Stimulated activated CD8-positive, alpha-beta memory T cell treated with anti-CD3 and anti-CD28 coated beads, Interleukin-12 subunit alpha, Interleukin-12 subunit beta, amount 100 ng/mL, for 1 hour (primary cell): ENCODE measurements around the gene CCDC85A.

Experiments used
- DNase-seq: peaks from one replicate; pipeline ENCODE4 v3.0.0-alpha.2; 2020; ENCODE audit warnings: low read depth

The CCDC85A gene

DNA sequence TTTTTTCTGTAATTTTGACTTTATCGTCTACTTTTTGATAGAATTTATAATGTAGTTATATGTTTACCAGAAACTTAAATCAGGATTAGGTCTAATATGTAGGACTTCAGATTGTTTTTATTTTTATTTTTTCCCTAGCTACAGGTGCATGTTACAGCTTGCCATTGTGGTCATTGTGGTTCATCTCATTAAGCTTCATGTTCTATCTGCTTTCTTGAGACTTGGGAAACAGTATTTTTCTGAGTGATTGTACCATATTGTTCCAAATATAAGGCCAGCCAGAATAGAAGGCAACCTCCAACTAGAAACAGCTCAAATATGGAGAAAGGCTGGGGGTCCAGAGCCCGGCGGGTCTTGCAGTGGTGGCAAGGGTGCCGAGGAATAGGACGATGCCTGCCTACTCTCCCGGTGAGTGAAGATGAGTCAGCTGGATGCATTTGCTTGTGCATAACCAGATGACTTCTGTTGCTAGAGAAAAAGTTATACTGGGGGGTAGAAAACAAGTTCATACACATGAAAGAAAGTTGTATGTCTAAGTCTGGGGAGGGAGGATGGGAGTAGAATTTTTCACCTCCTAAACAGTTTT, 188.4 kb downstream of the CCDC85A start:
- DNase-seq: no peak

DNA sequence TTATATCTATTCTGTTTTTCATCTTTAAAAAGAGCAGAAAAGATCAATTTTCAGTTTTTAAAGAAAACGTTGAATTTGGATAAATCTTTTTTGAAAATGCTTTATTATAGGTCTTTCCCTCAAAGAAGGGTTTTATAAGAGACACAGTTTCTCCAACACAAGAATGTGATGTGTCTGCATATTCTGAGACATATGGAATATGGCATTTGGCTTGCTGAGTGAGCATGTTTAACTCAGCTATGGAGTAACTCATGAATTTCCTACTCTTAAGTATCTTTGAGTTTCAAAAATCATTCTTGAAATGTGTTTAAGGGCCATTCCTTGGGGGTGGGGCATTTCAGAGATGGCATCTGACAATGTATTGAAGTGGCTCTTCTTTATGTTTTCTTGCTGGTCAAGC, 191.5 kb downstream of the CCDC85A start:
- no peak for DNase-seq

DNA sequence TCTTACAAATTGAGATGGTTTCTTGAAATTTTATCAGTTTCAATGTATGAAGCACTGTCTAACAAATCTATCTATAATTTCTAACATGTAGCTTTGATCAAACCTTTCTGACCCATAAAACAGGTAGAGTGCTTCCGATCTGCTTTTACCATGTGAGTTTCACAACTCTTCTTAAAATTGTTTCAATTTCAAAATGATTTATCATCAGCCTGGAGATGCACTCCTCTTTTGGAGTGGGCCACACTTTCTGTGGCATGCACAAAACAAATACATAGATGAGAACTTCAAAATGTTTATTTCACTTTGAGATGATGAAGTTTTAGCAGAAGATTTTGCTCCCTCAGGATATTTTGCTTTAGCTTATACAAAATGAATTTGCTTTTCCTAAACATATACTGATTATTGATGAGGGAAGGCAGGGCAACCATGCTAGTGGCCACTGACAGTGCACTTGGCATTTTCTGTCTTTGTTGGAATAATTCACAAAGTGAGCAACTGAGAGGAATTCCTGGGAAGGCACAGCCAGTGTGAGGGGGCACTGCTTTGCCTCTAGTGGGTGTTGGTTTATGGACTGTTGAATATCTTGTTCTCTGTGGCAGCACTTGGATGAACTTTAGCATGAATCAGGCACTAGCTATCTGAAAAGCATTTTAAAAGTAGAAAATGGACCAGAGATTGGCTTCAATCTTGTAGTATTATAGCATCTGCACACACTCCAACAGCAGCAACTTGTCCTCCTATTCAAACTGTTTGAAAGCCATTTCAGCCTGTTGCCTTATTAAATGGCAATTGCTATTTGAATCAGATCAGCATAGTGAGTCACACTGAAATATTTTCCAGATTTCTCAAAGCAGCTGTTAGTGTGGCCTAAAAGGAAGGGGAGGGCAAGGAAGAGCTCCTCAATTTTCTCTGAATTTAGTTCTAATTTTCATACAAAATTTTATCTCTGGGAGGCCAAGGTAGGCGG, 193.2 kb downstream of the CCDC85A start:
- DNase-seq: no peak

- no peak for DNase-seq
Measured at GRCh38 chr2:56379066-56379465, 195.3 kb downstream of the CCDC85A start.

DNA sequence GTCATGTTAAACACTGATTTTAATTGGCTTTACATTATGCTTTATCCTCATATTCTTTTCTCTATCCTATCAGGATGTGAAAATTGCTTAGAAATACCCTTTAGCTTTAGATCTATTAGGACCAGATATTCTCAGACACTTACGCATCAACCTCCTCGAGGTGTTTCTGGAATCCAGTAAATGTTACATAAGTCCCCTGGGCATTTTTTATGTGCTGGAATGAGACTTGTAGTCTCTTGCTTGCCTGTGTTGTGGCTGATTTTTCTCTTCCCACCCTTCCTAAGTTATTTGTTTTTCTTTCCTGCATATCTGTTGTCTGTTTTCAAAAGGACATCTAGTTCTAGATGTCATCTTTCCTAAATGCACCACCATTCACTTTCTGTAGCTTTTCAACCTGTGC, 197.1 kb downstream of the CCDC85A start:
- no peak for DNase-seq

GRCh38 chr2:56382466-56382865, 198.7 kb downstream of the CCDC85A start:
- DNase-seq: no peak

GRCh38 chr2:56386657-56387056, 202.9 kb downstream of the CCDC85A start:
- DNase-seq: no peak

GRCh38 chr2:56390644-56391043, 206.9 kb downstream of the CCDC85A start:
- DNase-seq: no peak

DNA sequence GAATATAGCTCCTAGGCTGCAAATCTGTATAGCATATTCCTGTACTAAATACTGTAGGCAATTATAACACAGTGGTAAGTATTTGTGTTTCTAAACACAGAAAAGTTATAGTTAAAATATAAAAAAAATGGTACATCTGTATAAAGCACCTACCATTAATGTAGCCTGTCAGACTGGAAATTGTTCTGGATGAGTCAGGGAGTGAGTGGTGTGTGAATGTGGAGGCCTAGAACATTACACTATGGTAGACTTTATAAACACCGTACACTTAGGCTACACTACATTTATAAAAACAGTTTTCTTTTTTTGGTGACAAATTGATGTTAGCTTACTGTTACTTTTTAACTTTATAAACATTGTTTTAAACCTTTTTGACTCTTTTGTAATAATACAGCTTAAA, 226.3 kb downstream of the CCDC85A start:
- no peak for DNase-seq

DNA sequence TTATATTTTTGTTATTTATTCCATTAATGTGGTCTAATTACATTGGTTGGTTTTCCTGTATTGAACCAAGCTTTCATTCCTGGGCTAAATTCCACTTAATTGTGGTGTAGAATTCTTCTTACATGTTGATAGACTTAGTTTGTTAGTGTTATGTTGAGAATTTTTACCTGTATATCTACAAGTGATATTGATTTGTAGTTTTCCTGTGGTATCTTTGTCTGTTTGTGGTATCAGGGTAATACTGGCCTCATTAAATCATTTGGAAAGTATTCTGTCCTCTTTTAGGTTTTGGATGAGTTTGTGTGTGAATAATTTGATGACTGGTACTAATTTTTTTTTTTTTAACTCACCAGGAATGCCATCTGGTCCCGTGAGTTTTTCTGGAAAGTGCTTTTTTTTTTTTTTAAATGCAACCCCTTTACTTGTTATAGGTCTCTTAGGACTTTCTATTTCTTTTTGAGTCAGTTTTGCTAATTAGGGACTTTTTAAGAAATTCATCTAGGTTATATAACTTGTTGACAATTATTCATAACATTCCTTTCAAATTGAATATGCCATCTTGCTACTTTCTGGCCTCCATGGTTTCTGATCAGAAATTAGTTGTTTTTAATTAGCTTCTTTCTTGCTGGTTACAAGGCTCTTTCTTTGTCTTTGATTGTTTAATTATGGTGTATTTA, 232.8 kb downstream of the CCDC85A start:
- DNase-seq: no peak
